Cortex of kidney (tissue), 1 donor: Measurements from ENCODE around the gene UCN3.

Source experiments
- DNase-seq: peaks from one replicate; lab custom pipeline; 2025; lab: John Stamatoyannopoulos, UW

UCN3 gene, protein sequence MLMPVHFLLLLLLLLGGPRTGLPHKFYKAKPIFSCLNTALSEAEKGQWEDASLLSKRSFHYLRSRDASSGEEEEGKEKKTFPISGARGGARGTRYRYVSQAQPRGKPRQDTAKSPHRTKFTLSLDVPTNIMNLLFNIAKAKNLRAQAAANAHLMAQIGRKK

DNA sequence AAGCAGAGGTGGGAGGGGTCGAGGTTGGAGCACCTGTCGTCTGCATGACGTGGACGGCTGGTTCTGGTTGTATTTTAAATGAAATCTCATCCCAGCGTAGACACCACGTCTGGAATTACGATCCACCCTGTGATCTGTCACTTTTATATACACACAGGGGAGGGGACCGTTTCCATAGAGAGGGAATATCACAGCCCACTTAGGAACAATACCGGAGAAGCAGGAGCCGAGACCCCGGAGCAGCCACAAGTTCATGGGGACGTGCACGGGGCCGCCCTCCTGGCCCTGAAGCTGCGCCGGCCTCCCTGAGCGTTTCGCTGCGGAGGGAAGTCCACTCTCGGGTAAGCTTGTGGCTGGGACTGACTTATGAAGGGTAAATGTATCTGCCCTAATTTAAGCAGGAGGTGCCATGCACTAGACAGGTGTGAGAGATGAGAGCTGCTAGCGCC is at the start of gene UCN3:
Gene UCN3 (plus strand): TSS at position 77 of the 449 bp plus-strand sequence. CDS start 8,755 bp downstream, outside the sequence.
- DNase-seq = no peak

DNA sequence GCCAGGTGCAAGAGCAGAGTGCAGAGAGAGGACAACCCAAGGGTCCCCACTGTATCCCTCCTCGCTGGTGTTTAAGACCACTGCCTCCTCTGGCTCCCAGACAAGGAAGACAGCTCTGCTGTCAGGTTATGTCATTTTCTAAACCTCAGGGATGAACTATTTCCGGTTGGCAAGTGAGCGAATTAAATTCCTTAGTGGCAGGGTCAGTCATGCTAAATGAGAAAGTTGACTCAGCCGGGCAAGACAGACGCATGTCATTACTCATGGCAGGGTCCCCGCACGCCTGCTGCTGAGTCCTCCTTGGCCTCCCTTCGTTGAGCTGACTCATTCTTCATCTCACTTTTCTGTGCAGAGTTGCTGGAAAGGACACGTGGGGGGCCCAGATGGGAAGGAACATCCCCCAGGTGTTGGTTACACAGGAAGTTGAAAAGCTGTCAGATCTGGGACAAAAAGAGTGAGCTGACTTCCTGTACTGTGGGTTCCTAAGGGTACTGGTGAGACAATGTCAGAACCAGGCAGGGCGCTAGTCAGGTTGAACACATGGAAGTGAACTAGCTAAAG is 47.1 kb upstream of the UCN3 start:
- DNase-seq = no peak

DNA sequence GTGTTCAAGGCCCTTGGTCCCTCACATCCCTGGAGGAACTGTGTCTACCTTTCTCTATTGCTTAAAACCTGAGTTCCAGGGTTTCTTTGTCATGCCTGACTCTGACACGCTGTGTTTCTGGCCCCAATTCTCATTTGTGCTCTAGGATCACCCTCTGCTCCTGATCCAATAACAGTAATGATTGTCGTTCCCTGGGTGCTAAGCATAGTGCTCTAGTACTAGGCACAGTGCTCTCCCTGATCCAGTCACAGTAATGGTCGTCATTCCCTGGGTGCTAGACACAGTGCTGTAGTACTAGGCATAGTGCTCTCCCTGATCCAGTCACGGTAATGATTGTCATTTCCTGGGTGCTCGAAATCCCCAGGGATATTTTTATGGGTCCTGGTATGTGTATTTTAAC is 46.6 kb upstream of the UCN3 start:
- DNase-seq = no peak

DNA sequence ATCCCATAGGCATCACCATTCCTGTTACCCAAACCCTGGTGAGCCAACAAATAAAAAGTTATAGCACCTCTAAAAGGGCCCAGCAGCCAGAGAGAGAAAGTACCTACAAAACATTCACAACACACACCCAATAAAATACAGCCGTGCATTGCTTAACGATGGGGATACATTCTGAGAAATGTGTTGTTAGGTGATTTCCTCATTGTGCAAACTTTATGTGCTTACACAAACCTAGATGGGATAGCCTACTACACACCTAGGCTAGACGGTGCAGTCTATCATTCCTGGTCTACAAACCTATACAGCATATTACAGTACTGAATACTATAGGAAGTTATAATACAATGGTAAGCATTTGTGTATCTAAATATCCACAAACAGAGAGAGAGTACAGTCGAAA is 44.9 kb upstream of the UCN3 start:
- no peak for DNase-seq

- no peak for DNase-seq
These were observed 43.5 kb upstream of the UCN3 start for GRCh38 chr10:5321273-5321672.

GRCh38 chr10:5323446-5323845 is 41.3 kb upstream of the UCN3 start:
- DNase-seq = no peak

GRCh38 chr10:5325076-5325475 is 39.7 kb upstream of the UCN3 start:
- DNase-seq = no peak

DNA sequence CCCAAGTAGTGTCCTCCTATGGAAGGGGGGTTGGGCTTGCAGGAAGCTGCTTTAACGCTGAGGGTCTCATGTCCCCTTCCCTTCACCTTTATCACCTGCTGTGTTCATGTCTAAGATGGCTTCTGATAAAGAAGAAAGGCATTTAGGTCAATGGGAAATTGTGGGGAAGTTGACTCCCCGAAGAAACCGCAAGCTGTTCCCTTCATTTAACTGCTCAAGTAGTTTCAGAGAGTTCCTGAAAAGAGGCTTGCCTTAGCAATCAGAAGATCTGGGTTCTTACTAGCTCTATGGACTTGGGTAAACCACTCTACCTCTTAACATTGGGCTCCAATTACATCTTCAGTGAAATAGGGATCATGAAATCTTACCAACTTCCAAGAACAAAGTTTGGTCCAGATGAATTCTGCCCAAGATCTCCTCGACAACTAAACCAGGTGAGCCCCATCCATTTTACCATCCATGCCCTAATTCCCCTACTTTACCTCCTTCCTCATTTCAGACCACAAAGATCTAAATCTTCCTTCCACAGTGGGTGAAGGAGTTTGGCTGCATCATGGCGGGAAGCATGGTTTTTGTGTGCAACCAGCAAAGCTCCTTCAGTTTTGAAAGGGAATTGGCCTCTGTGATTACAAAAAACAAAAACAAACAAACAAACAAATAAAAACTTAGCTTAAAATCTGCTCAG is 30.4 kb upstream of the UCN3 start:
- no peak for DNase-seq

GRCh38 chr10:5338010-5338409 is 26.8 kb upstream of the UCN3 start:
- no peak for DNase-seq

DNA sequence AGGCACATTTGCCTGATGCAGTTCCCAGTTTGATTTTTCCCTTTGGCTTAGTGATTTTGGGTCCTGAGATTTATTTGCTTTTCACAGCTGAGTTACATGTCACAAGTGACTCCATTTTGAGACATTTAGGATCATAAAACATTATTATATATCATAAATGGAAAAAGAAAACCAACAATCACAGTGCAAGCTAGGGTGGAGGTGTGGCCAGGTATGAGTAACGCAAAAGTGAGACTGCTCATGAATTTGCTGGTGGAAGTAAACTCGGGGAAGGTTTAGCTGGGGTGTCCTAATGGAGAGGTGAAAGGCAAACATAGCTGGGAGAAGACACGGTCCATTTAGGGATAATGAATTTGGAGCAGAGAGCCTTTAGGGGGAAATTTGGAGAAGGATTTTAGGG is 21.7 kb upstream of the UCN3 start:
- DNase-seq = no peak

- DNase-seq = no peak
These were observed 21.2 kb upstream of the UCN3 start for GRCh38 chr10:5343561-5343960.

DNA sequence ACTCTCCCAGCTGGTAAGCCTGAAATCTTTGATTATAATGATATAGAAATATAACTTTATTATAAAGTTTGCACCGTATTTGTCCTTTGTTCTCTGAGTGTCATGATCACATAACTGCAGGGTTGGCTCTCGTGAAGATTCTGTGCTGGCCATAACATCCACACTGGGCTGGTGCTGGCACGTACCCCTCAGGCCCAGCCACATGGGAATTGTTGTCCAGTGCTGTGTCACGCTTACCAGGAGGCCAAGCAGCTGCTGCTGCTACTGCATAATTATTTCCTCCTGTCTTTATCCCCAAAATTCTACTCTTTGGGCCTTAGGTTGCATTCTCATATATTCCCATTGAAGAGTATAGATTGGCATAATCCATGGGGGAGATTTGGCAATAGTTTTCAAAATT is 20.8 kb upstream of the UCN3 start:
- no peak for DNase-seq

- DNase-seq = no peak
These were observed 20.0 kb upstream of the UCN3 start for GRCh38 chr10:5344746-5345145.

- DNase-seq = no peak
These were observed 17.9 kb upstream of the UCN3 start for GRCh38 chr10:5346881-5347280.

GRCh38 chr10:5349362-5349761 is 15.4 kb upstream of the UCN3 start:
- DNase-seq = no peak

DNA sequence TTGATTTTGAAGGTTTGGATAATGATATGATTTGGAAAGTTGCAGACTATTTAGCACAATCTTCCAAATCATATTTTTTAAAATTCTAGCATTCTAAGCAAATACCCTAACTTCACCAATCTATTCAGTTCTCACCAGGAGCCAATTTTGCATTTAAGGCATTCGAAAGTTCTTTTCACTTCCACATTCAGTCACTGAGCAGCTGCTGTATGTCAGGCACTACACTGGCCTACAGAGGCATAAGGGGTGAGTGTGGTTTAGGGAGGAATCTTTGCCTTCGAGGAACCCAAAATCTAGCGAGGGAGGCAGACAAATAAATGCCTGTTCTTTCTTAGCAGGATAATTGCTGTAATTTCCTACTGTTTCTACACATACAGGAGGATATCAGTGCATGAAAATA is 10.7 kb upstream of the UCN3 start:
- no peak for DNase-seq

DNA sequence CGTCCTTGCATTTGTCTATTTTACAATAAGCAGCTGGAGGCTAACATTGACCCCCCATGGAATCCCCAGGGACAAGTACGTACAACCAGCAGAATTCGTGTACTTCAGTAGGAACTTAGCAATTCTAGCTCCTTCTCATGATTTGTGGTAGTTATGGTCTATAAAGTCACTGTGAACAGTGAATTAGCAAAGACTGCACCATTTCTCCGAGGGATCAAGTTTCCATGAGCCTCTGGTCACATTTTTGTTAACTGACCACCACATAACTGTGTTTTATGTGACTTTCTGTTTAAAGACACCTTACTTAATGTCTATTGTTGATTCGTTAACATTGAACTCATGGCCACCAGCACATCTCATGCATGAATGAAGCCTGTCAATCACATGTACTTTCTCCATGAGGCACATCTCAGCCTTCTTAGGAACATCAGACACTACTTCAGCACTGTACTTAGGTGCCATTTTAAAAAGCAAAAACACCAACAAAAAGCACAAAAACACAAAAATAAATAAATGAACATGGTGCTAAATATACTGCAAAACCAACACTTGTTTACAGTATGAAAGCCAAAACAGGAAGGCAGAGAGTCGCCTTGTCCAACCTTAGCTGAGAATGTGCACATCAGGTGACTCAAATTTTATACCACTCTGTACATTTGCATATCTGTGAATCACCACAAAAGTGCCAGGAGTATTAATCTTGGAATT is 9.0 kb upstream of the UCN3 start:
- no peak for DNase-seq

DNA sequence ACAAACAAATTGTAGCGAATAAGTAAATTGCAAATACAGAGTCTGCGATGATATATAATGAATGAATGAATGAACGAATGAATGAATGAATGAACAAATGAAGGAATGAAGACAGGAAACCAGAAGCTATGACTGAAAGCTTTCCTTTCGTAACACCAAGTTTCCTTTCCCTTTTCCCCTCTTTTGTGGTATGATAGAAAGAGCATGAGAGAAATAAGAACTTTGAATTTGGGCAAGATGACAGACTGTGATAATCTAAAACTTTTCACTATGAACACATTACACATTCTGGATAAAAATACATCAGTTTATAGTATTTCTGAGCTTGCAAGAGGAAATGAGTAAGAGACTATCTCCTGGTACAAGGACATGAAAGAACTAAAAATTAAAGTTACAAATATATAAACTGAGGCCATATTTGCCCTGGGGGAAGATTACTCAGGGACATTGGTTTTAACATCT is 8.4 kb upstream of the UCN3 start:
- DNase-seq = no peak

- DNase-seq = no peak
These were observed 4.3 kb upstream of the UCN3 start for GRCh38 chr10:5360318-5360915.

GRCh38 chr10:5361966-5362365 is 2.8 kb upstream of the UCN3 start:
- no peak for DNase-seq

GRCh38 chr10:5362873-5363272 is 1.9 kb upstream of the UCN3 start:
- no peak for DNase-seq

DNA sequence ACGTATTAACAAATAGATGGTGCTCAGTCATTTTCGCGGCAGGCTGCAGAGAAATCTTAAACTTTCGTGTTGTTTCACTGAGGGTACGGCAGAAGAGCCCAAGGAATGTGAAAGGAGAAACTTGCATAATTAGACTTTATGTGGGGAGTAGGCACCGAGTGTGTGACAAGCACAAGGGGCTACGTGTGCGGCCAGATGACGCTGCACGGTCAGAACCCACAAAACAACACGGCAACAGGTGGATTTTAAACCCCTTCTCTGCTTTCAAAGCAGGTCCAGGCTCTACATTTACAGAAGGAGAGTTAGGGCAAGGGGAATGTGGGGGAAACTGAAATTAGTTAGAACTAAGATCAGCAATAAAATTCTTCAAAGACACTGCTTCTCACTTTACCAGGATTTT is 392 bp upstream of the UCN3 start:
- no peak for DNase-seq

GRCh38 chr10:5365928-5366327 is 1.2 kb downstream of the UCN3 start:
- no peak for DNase-seq
